ENCODE data around the gene EDAR.

EDAR gene

DNA sequence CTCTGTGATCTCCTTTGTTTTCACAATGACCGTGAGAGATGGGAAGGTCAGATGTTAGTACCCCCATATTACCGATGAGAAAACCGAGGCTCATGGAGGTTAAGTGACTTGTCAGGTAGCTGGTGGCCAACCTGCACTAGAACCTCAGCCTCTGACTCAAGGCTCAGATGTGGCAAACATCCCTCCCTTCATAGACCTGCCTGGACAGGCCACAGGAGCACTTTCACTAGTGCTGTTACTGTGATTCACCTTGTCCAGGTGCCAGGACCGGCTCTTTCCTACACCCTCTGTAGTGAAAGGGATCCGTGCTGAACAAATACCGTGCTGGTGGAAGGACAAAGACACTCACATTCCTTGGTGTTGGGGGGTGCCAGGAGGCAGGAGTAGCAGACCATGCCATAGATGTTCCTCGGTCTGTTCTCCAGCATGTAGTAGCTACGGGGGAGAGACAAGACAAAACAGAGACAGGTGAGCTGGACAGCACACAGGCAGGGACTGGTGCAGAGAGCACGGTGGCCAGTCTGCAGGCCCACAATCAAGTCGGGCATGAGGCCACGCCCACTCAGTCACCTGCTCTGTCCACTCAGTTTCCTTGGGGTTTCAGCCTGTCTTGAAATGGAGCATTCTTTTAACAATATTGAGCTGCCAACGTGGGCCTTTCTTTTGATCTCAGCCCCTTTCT lies 65.9 kb downstream of the EDAR start:
- no peak for DNase-seq

DNA sequence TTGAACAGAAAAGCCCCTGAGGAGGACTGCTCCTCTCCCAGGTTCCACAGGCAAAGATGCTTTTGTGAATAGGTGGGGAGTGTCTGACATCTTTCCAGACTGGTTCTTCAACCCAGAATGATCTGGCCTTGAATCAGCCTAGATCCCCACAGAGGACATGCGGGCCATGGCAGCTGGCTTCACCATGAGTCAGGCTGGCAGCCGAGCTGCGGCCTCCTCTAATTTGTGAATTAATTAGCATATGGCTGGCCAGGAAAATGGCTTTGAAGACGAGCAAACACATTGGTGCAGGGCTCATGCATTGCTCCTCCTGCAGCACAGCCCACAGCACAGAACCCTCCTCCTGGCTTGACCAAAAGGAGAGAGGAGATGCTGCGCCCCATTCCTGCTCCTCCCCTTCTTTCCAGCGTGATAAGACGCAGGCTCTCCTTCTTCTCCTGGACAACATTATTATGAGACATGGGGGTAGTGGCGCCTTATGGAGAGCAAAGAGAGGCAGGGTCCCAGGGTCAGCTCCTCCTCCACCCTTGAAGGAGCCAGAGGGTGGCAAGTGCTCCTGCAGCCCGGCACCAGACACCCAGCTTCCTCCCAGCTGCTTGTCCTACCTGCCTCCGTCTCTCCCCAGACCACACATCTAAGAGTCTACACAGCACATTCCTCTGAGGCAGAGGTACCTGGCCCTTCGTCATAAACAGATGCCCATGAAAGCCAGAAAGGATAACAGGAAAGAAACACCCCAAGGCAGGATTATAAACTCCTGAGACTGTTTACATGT lies 66.7 kb downstream of the EDAR start:
- peak in 1 of 2 donors; percentile 5 for DNase-seq

DNA sequence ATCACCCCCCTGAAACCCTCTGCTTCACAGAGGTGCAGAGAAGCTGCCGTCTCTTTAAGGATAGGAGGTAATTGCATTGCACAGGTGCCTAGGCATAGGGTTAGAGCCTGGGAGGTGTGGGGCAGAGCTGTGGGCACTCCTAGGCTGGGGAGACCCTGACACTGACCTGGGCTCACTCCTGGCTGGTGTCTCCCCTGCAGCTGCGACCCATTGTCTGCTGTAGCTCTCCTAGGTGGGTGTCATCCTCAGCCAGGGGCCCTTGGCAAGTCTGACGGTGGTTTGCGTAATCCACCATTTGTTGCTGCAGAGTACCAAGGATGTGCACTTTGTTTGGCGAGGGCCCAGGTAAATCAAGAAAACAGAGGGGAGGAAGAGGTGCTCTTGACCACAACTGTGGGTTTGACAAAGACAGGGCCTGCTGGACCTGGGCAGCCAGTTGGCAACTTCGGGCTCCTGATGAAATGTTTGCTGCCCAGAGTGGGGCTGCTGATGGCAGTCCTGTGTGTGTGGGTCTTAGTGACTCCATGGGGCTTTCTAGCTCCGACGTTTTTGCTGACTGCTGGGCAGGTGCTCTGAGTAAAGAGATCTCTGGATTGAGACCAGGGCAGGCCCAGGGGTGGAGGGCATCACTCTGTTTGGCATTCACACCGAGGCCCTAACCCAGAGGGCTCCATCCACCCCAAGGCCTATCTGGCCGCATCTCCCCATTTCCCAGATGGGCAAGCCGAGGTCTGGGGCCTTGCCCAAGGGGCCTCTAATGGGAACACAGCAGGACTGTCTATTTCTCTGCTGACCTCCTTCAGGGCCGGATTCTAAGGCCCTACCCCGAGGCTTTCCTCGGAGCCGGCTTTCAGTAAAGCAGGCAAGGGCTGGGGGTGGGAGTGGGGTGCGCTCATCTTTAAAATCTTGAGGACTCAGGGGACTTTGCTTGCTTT lies 67.7 kb downstream of the EDAR start:
- DNase-seq, result peak in 1 of 2 donors; percentile 8

DNA sequence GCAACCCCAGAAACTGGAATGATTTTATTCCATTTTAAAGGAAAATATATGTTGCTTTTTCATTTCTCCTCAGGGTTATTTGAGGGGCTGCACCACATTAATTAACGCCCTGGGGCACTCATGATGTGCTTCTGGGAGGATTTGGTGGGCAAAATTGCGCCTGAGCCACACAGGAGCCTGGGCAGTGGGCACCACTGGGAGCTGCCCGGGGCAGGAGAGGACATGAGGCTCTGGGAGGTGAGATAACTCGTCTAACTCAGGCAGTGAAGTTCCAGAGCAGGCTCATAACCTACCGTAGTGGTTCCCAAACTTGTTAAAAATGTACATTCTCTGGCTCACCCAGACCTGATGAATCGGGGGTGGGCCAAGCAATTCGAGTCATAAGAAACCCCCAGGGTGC lies 68.3 kb downstream of the EDAR start:
- DNase-seq, result no peak

DNA sequence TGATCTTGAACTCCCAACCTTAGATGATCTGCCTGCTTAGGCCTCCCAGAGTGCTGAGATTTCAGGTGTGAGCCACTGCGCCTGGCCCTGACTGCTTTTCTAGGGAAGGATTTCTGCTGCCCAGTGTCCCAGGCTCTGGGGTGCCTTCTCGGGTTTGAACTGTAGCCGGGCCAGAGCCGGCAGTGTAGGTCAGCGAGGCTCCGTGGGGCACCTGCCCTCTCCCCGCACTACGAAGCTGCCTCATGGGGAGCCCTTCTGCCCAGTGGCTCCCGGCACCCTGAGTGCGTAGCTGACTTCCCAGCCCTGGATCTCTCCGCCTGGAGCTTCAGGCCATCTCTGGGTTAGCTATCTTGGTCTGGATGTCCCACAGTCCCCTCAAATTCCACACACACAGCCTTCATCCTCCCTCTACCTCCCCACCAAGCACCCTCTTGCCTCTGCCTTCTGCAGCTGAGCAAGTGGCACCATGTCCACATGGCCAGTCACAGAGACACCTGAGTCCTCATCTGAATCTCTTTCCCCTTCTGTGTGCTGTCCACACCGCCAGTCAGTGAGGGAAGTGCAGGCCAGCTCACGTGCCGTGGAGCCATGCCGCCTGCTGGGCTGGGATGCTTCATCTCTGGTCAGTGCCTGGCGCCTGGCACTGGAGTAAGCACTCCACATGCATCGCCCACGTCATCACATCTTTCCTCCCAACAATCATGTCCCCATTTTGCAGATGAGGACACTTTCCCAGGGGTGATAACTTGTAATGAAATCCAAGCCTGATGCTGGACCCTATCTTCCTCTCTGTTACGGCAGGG lies 69.2 kb downstream of the EDAR start:
- no peak for DNase-seq

DNA sequence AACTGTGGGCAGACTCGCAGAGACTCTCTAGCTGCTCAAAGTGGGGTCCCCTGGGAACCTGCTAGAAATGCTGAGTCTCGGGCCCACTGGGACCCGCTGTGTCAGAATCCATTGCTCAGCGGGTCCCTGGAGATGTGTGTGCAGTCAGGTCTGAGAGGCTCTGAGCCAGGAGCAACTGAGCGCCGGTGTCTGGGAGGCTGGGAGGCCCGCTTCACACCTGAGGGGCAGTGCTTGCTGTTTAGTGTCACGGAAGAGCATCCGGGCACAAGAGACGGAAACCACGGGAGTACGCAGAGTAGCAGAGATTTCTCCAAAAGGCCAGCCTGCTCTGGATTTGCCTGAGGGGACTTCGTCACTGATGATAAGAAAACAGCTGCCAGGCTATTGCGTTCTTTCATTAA lies 70.1 kb downstream of the EDAR start:
- DNase-seq, result no peak

DNA sequence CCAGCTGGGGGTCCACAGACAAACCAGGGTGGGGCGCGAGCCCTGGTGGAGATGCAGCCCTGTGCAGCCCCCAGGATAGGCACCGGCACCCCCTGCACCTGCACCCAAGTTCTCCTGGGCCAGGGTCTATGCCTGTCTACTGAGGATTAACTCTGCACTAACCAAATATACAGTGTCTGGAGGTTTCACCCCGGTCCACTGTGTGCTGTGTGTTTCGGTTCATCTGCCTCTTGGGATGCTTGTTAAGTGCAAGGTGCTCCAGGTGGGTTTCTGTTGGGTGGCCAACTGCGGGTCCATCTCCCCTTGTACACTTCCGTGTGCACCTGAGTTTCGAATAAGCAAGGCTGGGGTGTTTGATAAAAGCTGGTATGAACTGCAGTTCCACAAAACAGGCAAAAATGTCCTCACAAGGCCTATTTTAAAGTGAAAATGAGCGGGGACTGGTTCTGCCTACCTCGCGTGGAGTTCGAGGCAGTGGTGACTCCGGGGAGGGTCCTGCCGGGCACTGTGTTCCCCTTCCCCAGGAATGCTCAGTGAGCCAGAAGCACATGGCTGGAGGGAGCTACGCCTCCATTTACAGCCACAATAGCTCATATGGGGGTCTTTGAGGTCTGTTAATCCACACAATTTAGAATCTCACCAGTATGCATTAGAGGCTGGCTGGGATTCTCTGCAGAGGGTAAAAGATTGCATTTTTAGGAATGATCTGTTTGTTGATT lies 70.7 kb downstream of the EDAR start:
- DNase-seq, result no peak

DNA sequence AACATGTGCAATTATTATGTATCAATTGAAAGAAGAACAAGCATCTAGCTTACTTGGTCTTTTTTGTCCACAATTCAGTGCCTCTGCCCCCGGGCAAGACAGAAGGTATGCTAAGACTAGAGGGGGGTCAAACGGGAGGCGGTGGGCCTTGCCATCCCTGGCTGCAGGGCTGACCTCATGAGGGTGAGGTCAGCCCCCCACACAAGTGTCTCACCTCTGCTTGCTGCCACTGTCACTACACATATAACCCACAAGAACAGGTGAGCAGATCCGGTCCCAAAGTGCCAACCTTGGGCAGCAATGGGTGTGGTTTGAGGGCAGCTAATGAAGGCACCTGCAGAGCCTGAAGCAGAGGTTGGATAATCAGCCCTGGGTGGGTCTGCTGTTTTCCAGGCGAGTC lies 71.5 kb downstream of the EDAR start:
- no peak for DNase-seq

DNA sequence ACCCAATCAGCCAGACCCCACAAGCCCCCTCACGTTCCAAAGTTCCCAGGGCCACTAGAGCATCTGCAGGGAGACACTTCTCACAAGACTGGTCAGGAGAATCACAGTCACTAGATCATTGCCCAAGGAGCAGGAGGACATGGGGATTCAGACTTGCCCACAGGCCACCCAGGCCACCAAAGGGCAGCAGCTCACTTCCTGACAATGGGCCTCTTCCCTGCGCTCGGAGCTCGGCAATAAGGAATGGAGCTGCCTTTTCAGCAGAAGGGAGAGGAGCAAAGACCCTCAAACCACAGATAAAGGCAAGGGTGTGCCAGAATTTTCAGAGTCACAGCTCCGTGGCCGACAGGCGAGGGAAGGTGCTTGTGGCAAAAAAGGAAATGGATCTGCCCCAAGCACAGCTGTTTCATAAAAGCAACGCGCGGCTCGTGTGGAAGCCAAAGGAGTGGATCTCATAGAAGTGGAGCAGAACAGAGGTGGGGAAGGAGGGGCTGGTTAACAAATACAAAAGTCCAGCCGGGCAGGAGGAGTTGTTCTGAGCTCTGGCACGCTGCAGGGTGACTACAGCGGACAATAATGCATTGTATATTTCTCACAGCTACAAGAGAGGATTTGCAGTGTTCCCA lies 72.1 kb downstream of the EDAR start:
- DNase-seq, result no peak

DNA sequence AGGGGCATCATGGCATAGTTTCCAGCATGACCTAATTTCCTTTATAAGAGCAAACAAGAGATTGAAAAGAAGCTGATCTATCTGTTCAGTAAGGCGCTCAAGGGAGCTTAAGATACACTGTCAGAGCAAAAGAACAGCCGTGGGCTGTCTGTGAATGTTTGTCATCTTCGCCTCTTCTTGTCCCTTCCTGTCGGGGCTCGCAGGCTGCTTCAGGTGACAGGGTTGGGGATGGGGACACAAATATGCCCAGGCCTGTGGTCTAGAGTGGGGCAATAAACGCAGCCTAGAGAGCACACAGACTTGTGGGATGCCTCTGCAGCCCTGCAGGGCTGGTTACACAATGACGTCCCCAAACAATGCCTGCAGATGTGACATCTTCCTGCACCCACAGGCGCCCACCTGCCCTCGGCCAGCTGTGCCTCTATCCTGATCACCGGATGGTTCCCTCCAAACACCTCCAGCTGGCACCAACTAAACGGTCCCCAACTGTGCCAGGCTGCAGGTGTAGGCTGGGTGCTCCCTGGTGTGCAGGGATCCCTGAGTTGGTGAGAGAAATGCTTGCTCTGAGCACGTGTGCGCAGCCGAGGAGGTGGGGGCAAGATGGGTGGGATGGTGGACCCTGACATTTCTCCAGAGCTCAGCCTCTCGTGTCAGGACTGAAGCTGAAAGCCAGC lies 72.8 kb downstream of the EDAR start:
- DNase-seq, result no peak

DNA sequence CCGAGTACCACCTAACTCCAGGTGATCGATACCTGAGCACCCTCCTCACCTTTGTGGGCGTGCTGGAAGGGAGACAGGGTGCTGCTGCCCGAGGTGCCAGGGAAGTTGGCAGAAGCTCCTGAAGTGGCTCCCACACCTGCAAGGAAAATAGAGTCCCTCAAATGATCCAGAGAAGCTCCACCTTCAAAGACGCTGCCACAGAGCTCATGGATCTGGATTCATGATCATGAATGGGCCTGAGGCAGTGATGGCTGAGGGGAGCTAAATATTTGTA lies 76.5 kb downstream of the EDAR start:
- DNase-seq, result no peak

DNA sequence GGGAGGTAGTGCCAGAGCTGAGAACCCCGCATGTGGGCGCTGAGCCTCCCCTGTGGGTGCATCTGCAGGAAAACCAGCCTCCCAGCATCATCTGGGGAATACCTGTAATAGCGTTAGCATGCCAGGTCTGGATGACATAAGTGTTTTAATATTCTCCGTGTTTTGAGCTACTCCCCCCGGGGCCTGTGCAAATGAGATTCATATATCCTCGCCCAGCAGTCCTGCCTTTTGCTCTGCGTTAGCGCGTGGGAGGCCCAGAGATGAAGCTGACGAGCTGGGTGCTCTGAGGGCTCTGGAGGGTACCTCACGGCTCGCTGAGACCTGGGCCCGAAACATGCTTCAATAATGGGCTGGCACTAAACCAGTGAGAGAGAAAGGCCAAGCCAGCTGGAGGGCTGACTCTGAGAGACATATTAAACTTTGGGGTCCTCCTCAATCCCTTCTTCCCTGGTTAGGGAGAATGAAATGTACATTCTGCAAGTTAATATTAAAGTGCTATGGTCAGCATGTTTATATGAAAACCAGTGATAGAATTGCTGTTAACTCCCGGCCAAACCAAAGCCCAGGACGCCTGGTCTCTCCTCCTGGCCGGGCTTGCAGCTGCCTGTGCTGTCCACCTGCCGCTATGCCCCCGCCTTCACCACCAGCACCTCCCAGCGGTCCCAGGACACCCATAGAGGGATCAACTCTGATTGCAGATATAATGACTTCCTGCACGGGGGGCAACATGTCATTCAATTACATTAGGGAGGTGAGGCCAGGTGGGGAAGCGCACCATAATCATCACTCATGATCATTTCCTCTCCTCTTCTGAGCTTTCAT lies 77.0 kb downstream of the EDAR start:
- no peak for DNase-seq

DNA sequence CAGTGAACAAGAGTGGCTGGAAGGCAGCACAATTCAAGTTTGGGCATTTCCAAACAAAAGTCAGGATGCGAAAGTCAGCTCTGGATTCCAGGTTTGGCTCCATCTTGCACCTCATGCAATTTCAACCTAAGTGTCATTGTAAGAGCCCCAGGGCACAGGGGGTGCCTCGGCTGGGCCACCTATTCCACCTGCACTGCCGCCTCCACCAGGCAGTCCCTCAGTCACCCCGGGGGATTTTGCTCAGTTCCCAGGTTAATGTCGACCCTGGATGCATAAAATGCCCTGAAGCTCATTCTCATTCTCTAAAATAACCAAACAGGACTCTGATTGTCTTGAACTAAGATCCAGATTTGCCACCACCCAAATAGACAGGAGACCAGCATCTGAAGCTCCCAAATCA lies 77.6 kb downstream of the EDAR start:
- DNase-seq, result no peak

DNA sequence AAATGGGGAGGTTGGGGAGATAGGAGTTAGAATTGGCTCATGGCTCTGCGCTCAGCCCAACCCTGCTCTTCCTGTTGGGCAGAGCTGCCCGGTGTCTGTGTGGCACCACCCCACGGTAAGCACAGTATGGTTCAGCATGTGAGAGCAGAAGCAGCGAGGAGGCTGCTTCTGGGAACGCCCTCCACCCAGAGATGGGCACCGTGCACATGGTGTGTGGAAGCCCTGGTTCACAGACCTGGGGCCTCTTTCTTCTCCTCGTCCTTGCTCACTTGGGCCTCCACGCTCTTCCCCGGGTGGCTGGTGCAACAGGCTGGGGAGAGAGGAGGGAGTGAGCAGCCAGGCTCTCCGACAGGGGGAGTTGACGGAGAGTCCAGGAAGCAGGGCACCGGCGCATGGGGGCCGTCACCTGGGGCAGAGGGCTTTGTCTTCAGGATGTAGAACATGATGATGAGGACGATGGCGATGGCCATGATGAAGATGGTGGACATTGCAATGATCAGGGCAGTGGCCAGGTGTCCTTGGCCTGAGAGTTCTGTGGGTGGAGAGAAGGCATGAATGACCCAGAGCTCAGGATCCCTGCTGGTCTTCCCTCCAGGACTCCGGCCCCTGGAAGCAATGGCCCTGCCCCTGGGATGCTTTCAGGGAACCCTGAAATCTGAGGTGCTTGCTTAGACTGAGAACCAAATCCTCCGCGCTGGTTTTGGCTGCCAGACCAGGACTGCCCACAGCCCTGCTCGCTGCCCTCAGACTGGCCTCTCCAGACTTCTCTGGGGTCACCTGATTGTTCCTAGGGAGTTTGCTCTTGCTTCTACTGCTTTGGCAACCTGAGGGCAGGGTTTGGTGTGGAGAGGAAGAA lies 78.3 kb downstream of the EDAR start:
- DNase-seq, result no peak

DNA sequence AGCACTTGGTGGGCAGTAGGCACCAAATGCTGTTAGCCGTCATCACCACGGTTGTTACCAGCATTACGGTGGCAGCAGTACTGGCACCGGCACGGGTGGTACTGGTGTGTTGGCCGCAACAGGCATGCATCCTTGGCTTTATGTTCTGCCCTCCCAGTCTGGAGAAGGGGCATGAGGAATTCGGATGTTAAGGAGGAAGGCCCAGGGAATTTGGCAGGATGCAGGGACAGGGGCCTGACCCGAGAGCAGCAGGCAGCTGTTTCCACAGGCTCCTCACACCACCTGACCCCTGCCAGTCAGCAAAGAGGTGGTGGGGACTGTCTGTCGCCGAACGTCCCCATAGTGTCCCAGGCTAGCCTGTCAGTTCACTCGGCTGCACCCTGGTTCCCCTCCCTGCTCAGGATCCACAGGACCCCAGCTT lies 79.0 kb downstream of the EDAR start:
- DNase-seq, result no peak

DNA sequence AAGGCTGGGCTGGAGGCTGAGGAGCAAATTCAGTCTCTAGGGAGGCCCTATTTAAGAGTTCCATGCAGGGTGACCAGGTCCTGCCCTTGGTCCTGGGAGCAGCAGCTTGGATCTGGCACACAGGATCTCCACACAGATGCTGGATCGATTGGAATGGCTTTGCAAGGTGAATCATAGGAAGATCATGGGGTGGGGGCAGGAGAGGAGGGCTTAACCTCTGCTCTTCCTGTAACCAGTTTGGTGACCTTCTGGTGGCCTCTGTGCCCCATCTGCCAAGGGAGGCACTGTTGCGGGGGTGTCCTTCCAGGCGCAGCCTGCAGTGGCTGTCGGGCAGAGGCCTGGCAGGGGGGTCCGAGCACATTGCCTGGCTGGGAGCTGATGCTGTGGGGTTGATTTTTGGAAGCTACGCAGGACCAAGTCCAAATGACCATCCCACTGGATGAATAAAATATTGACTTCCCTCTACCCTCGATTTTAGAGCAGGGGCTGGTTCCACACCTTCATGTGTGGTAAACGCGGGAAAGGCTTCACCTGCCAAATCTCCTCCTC lies 79.7 kb downstream of the EDAR start:
- no peak for DNase-seq

DNA sequence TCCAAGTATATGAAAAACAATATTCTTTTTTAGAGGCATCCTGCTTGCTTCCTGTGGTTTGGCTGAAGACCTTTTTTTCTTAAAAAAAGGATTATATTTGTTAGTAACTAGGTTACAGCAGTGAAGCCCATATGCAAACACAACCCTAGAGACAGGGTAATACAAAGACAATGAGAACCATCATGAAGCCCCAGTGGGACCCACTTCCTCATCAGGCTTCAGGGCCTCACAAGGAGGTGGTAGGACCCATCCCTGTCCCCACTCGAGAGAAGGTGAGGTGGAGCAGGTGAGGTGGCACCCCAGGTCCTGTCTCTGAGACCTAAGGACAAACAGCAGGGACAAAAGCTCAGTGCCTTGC lies 80.3 kb downstream of the EDAR start:
- no peak for DNase-seq

DNA sequence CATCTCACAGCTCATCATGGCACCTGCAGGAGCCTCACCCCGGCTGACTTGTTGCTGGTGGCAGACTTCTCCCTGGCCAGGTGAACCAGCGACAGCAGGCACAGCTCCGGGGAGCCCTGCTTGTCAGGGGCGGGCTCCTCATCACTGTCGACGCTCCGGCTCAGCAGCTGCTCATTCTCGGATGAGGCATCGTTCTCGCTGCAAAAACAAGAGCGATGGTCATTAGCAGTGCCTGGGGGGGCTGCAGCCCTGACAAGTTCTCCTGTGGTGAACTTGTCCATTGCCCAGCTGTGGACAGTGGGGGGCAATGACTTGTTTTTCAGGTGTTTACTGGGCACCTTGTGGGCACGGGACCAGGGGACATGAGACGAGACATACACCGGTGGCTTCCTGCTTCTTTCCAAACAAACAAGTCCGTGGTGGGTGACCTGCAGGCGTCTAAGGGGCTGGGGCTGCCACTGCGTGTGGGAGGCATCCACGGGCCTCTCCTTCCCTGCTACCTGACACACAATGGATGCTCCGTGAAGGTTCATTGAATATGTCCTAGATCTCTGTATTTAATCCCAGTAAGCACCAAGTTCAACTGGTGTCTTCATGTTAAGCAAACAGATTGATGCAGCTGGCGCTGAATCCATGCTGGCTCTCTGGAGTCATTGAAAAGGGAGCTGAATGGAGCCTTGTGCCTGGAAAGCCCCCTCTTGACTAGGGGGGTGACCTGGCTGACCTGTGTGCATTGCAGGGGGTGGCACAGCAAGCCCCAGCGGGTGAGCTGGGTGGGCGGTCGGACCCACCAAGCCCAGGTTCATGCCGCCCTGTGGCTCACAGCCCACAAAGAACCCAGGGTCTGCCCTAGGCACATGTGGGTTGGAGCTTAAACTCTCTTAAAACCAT lies 81.0 kb downstream of the EDAR start:
- DNase-seq, result no peak
